Activated CD8-positive, alpha-beta memory T cell treated with anti-CD3 and anti-CD28 coated beads, Interleukin-2, amount 50 U/mL, for 4 hours (primary cell): ENCODE measurements around the gene COL24A1.
"Not testable (repeated sequence)": the region's sequence is repeated elsewhere in the genome, so short reads cannot be mapped to it uniquely, and the experiment has no call there.

Source experiments
- DNase-seq: peaks from one replicate; pipeline ENCODE4 v3.0.0-alpha.2; 2020

Gene COL24A1

GRCh38 chr1:86152887-86153286, 3.7 kb downstream of the COL24A1 start:
- no peak for DNase-seq

GRCh38 chr1:86151427-86151826, 5.1 kb downstream of the COL24A1 start:
- no peak for DNase-seq

- DNase-seq, result no peak
These were observed 6.0 kb downstream of the COL24A1 start for GRCh38 chr1:86150553-86151055.

GRCh38 chr1:86149591-86149990, 7.0 kb downstream of the COL24A1 start:
- no peak for DNase-seq

GRCh38 chr1:86147755-86148154, 8.8 kb downstream of the COL24A1 start:
- DNase-seq, result no peak

GRCh38 chr1:86146566-86146965, 10.0 kb downstream of the COL24A1 start:
- no peak for DNase-seq

- no peak for DNase-seq
These were observed 16.2 kb downstream of the COL24A1 start for GRCh38 chr1:86140281-86140880.

- no peak for DNase-seq
These were observed 17.8 kb downstream of the COL24A1 start for GRCh38 chr1:86138746-86139145.

- no peak for DNase-seq
These were observed 19.1 kb downstream of the COL24A1 start for GRCh38 chr1:86137436-86137835.

- no peak for DNase-seq
These were observed 37.3 kb downstream of the COL24A1 start for GRCh38 chr1:86119214-86119764.

- DNase-seq, result no peak
These were observed 41.7 kb downstream of the COL24A1 start for GRCh38 chr1:86114816-86115400.

- DNase-seq, result no peak
These were observed 42.3 kb downstream of the COL24A1 start for GRCh38 chr1:86114236-86114635.

- not testable (repeated sequence) for DNase-seq
These were observed 45.0 kb downstream of the COL24A1 start for GRCh38 chr1:86111590-86111989.

- DNase-seq, result no peak
These were observed 46.0 kb downstream of the COL24A1 start for GRCh38 chr1:86110451-86111129.

- DNase-seq, result no peak
These were observed 51.1 kb downstream of the COL24A1 start for GRCh38 chr1:86105533-86105866.

- no peak for DNase-seq
These were observed 51.7 kb downstream of the COL24A1 start for GRCh38 chr1:86104606-86105532.

GRCh38 chr1:86101616-86102015, 55.0 kb downstream of the COL24A1 start:
- no peak for DNase-seq

GRCh38 chr1:86100401-86100800, 56.2 kb downstream of the COL24A1 start:
- DNase-seq, result no peak

GRCh38 chr1:86089765-86090164, 66.8 kb downstream of the COL24A1 start:
- DNase-seq, result no peak

GRCh38 chr1:86085741-86086409, 70.7 kb downstream of the COL24A1 start:
- DNase-seq, result no peak

- DNase-seq, result no peak
These were observed 71.6 kb downstream of the COL24A1 start for GRCh38 chr1:86084998-86085397.

- no peak for DNase-seq
These were observed 74.4 kb downstream of the COL24A1 start for GRCh38 chr1:86082183-86082582.
